ENCODE results near the gene MLYCD.

DNA sequence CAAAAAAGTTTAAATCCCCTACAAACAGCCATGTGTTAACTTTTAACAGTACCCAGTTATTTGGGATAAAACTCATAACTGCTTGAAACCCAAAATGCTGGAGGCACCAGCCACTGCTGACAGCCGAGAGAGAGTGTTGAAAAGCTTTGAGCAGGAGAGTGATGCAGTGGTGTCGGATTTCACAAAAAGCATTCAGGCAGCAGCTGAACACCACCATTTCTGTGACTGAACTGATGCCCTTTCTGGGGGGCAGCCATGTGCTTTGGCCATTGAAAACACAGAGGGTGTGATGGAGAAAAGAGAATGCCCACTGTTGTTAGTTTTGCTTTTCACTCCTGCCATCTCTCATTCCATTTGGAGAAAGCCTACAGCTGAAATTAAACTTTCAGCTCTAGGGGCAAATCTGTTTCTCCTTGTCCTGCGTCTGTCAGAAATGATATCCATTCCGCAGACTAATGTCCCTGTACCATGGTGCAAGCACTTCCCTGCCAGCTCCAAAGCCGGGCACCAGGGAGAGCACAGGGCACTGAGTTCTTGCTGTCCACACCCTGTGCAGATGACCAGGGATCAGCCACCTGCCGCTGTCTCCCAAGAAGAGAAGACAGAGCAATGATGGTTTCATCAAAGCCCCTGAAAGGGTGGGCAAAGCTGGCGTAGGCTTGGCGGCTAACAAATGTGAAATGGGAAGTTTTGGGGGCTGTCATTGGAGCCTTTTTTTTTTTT is 16.6 kb upstream of the MLYCD start:
- TF ChIP-seq POLR2A (IDR thresholded peaks at IDR 0.05) (no peak), EP300 (IDR thresholded peaks at IDR 0.05) (no peak)
- TF ChIP-seq, protein P1, sequence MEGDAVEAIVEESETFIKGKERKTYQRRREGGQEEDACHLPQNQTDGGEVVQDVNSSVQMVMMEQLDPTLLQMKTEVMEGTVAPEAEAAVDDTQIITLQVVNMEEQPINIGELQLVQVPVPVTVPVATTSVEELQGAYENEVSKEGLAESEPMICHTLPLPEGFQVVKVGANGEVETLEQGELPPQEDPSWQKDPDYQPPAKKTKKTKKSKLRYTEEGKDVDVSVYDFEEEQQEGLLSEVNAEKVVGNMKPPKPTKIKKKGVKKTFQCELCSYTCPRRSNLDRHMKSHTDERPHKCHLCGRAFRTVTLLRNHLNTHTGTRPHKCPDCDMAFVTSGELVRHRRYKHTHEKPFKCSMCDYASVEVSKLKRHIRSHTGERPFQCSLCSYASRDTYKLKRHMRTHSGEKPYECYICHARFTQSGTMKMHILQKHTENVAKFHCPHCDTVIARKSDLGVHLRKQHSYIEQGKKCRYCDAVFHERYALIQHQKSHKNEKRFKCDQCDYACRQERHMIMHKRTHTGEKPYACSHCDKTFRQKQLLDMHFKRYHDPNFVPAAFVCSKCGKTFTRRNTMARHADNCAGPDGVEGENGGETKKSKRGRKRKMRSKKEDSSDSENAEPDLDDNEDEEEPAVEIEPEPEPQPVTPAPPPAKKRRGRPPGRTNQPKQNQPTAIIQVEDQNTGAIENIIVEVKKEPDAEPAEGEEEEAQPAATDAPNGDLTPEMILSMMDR (IDR thresholded peaks at IDR 0.05) = no peak

Measured in upper lobe of left lung (tissue), 4 donors.